ENCODE results near the gene INTS11. TPM values are rescaled to one million over a fixed set of nuclear protein-coding genes. Genes with fewer than 3 reads are reported as not detected.

INTS11 gene
- total and polyA plus RNA-seq, 2 of the 8 experiments (the other 6 are each of a cell fraction or from before 2014, with no cell fraction given) = 113 to 243 TPM

- DNase-seq (ENCODE audit: low read depth in 1 of 2, low spot score in 2 of 2) = no peak
- H2BK20ac ChIP-seq (ENCODE audit: low read length) = no peak overlapping the region
- no peak overlapping the region for H3K27ac ChIP-seq (ENCODE audit: low read depth, low read length)
- no peak overlapping the region for H2BK12ac ChIP-seq (ENCODE audit: low read depth, low read length)
- peaks cover 28% of the 10 kb centered on the region for H3K79me1 ChIP-seq (ENCODE audit: low read depth, low read length)
- H3K9ac ChIP-seq (replicated peaks in 1 of 4; ENCODE audit: extremely low read depth in 1 of 4, low read depth in 3 of 4, low read length in 3 of 4) = no peak overlapping the region
- H3K36me3 ChIP-seq (ENCODE audit: control insufficient read depth in 2 of 4, insufficient read depth in 4 of 4, low read length in 3 of 4) = peaks cover 4 to 12% (median 5%) of the 10 kb centered on the region in 4 experiments; a peak in 6 of 8 replicates
- no peak overlapping the region for H3K14ac ChIP-seq (ENCODE audit: insufficient read length)
- peak overlapping the region; percentile 68; the same call in 1 of the 2 replicates for H4K8ac ChIP-seq (ENCODE audit: extremely low read depth, insufficient read depth, low read length)
- no peak overlapping the region for H4K91ac ChIP-seq (replicated peaks; ENCODE audit: insufficient read length, low read length)
- CTCF ChIA-PET (ENCODE audit: partially characterized antibody) = interaction anchor here (0.5 to 2.2 kb wide), 7 partner anchors 11 to 269 kb away, joined by 3 to 7 read pairs (median 3); no protein-coding TSS in a partner anchor
- no peaks in the 10 kb centered on the region; a peak in 1 of 7 replicates for H3K27me3 ChIP-seq (replicated peaks in 1 of 4; ENCODE audit: control insufficient read depth in 3 of 4, extremely low read depth in 1 of 4, insufficient read depth in 3 of 4, low read length in 3 of 4)
- peaks cover 12 to 47% of the 10 kb centered on the region in 2 experiments; a peak in 3 of 4 replicates for H3K79me2 ChIP-seq (ENCODE audit: control insufficient read depth in 1 of 2, insufficient read depth in 2 of 2, low read length in 2 of 2)
- peaks cover 20 to 34% of the 10 kb centered on the region in 2 experiments for H4K20me1 ChIP-seq (replicated peaks in 1 of 2; ENCODE audit: control insufficient read depth in 1 of 2, insufficient read depth in 2 of 2, low read length in 2 of 2)
- H3K4ac ChIP-seq (replicated peaks; ENCODE audit: insufficient read length, low read depth, low read length) = no peak overlapping the region
- no peak overlapping the region for H2AFZ ChIP-seq (ENCODE audit: low read length)
- no peak overlapping the region for H3K18ac ChIP-seq (ENCODE audit: extremely low read depth, low read length)
- no peak overlapping the region for H2BK120ac ChIP-seq (replicated peaks; ENCODE audit: low read depth, low read length)
- POLR2A ChIA-PET (ENCODE audit: partially characterized antibody) = interaction anchor here (1.2 to 2.6 kb wide), 5 partner anchors 10 to 184 kb away, joined by 3 to 16 read pairs (median 4); no protein-coding TSS in a partner anchor
- H3K4me2 ChIP-seq (ENCODE audit: insufficient read depth in 1 of 2, low read depth in 2 of 2, low read length in 2 of 2) = no peak overlapping the region; a peak in 1 of 4 replicates
- H4K5ac ChIP-seq (ENCODE audit: insufficient read length, low read depth, low read length) = no peak overlapping the region
- H3K9me3 ChIP-seq (ENCODE audit: insufficient read depth in 2 of 2, low read depth in 1 of 2, low read length in 1 of 2) = no peaks in the 10 kb centered on the region
- 91% methylated on average over 7 of the region's 7 CpGs; no CpG with 5 or more reads in 1 of the 2 experiments for WGBS, 2 experiments (ENCODE audit: extremely low coverage in 1 of 2, insufficient coverage in 1 of 2, insufficient read length in 1 of 2, insufficient replicate concordance in 2 of 2, low coverage in 1 of 2, low lambda C conversion rate in 2 of 2, missing lambda C conversion rate in 1 of 2)
- H3K23me2 ChIP-seq (ENCODE audit: low read depth, low read length) = peaks cover 12% of the 10 kb centered on the region; the same call in 1 of the 2 replicates
- H2AK5ac ChIP-seq (ENCODE audit: low read depth, low read length) = no peak overlapping the region
- H2BK15ac ChIP-seq (ENCODE audit: low read length) = no peak overlapping the region
- 0 out of 2 replicates have a peak overlapping the region, but pooled peaks have one; percentile 44 for H2BK5ac ChIP-seq (ENCODE audit: low read depth, low read length)
- no peak overlapping the region for H3K23ac ChIP-seq (ENCODE audit: insufficient read length)
- no peak overlapping the region for H3K56ac ChIP-seq (replicated peaks; ENCODE audit: insufficient read length, low read depth, low read length)
- H3K4me3 ChIP-seq (ENCODE audit: extremely low read depth in 1 of 4, insufficient read depth in 2 of 4, low read depth in 3 of 4, low read length in 4 of 4) = no peak overlapping the region
- peaks cover 0 to 17% (median 8%) of the 10 kb centered on the region in 4 experiments; a peak in 5 of 7 replicates for H3K4me1 ChIP-seq (replicated peaks in 1 of 4; ENCODE audit: control insufficient read depth in 3 of 4, insufficient read depth in 4 of 4, low read length in 3 of 4)
- FAIRE-seq = no peak
- TF ChIP-seq SIX5 (IDR thresholded peaks at IDR 0.05; ENCODE audit: low read depth, low read length) = no peak
- TF ChIP-seq CTBP2 (IDR thresholded peaks at IDR 0.05; ENCODE audit: borderline replicate concordance, insufficient read depth, insufficient read length, low read length) = no peak
- no peak for TF ChIP-seq SAP30 (IDR thresholded peaks at IDR 0.05; ENCODE audit: insufficient read depth, insufficient replicate concordance, low read length)
- no peak for TF ChIP-seq CHD1 (IDR thresholded peaks at IDR 0.05; ENCODE audit: low read depth, low read length)
- no peak for TF ChIP-seq TCF12 (IDR thresholded peaks at IDR 0.05; ENCODE audit: low read depth, low read length)
- TF ChIP-seq CBX5 (IDR thresholded peaks at IDR 0.05; ENCODE audit: low read depth, low read length) = no peak
- TF ChIP-seq RFX5 (IDR thresholded peaks at IDR 0.05; ENCODE audit: borderline replicate concordance, low read depth, low read length) = no peak
- TF ChIP-seq ZNF274 (IDR thresholded peaks at IDR 0.05; ENCODE audit: borderline replicate concordance, extremely low read depth, low read length) = no peak
- TF ChIP-seq SIN3A (conservative IDR thresholded peaks at IDR 0.05 in 1 of 2, IDR thresholded peaks at IDR 0.05 in 1 of 2; ENCODE audit: low read depth in 1 of 2, low read length in 2 of 2) = no peak
- TF ChIP-seq CEBPB (IDR thresholded peaks at IDR 0.05; ENCODE audit: low read depth, low read length) = no peak
- no peak for TF ChIP-seq GTF2F1 (IDR thresholded peaks at IDR 0.05; ENCODE audit: borderline replicate concordance, low read depth, low read length)
- no peak for TF ChIP-seq TAF7 (optimal IDR thresholded peaks at IDR 0.05; ENCODE audit: borderline replicate concordance, low read depth, low read length)
- TF ChIP-seq, protein P1, sequence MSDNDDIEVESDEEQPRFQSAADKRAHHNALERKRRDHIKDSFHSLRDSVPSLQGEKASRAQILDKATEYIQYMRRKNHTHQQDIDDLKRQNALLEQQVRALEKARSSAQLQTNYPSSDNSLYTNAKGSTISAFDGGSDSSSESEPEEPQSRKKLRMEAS (IDR thresholded peaks at IDR 0.05) = no peak
These were observed 53.6 kb downstream of the INTS11 start for GRCh38 chr1:1270813-1271212.

Data from H1 (cell line).